ENCODE results near the gene ACOT7.
A peak's percentile ranks its signal among the peaks of the same experiment; 100 is the strongest.
"Not testable (repeated sequence)": the region's sequence is repeated elsewhere in the genome, so short reads cannot be mapped to it uniquely, and the experiment has no call there.

ACOT7 gene

DNA sequence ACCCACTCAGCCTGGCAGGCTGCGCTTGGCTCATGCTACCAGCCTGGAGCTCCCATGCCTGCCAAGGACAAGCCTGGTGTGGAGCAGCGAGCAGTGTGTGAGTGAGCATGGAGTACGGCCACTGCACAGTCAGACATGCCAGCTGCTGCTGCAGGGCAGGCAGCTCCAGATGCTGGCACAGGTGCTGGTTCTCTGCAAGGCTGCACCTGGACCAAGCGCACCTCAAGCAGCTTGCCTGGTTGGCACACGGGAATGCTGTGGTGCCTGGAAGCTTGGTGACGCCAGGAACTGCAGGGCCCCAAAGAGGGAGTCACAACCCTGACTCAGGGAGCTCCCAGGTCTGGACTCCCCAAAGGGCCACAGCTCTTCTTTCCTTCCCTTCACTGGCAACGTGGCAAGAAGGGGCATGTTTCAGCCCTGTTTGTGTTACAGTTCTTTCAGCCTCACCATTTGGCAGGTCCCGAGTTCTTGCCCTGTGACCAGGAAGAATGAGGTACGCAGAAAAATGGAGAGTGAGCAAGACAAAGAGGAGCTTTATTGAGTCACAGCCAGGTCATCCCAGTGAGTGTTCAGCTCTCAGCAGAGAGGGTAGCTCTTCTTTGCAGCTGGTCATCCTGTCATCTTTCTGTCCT is 26.1 kb downstream of the ACOT7 start:
- Mint-ChIP-seq H3K9me3 (peaks cover 14% of the 10 kb centered on the region), H3K4me3 (no peak overlapping the region), H3K4me1 (no peaks in the 10 kb centered on the region), H3K27me3 (ENCODE audit: low read depth) (peaks cover 7% of the 10 kb centered on the region), H3K36me3 (ENCODE audit: low read depth) (peaks cover 5% of the 10 kb centered on the region), H3K27ac (no peak overlapping the region)
- no peak for TF ChIP-seq CTCF (IDR thresholded peaks at IDR 0.05; ENCODE audit: unreplicated experiment in 3 of 3)

DNA sequence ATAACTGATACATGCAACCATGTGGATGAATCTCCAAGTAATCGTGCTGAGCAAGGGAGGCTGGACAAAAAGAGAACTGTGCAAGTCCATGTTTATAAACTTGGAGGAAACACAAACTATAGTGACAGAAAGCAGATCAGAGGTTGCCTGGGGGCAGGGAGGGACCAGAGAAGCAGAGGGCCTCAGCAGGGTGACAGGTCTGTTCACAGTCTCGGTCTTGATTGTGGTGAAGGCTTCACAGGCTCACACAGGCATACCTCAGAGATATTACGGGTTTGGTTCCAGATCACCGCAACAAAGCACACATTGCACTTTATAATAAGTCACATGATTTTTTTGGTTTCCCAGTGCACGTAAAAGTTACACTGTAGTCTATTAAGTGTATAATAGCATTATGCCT is 28.5 kb downstream of the ACOT7 start:
- peaks cover 9% of the 10 kb centered on the region for H3K9me3 Mint-ChIP-seq
- H3K4me3 Mint-ChIP-seq: no peak overlapping the region
- no peak for TF ChIP-seq CTCF (IDR thresholded peaks at IDR 0.05; ENCODE audit: unreplicated experiment in 3 of 3)
- H3K27me3 Mint-ChIP-seq (ENCODE audit: low read depth): peaks cover 7% of the 10 kb centered on the region
- H3K36me3 Mint-ChIP-seq (ENCODE audit: low read depth): peaks cover 5% of the 10 kb centered on the region
- H3K27ac Mint-ChIP-seq: no peak overlapping the region
- peaks cover 12% of the 10 kb centered on the region for H3K4me1 Mint-ChIP-seq

- Mint-ChIP-seq H3K4me1 (peaks cover 24% of the 10 kb centered on the region), H3K27ac (peak overlapping the region in 1 of 3 experiments; percentile 36)
- not testable (repeated sequence) for H3K4me3 Mint-ChIP-seq; H3K9me3 Mint-ChIP-seq; H3K36me3 Mint-ChIP-seq (ENCODE audit: low read depth); H3K27me3 Mint-ChIP-seq (ENCODE audit: low read depth)
- TF ChIP-seq CTCF (IDR thresholded peaks at IDR 0.05; ENCODE audit: unreplicated experiment in 3 of 3): peak; percentile 62 to 75 (median 68)
Observed at GRCh38 chr1:6363085-6363884, 30.3 kb downstream of the ACOT7 start.

DNA sequence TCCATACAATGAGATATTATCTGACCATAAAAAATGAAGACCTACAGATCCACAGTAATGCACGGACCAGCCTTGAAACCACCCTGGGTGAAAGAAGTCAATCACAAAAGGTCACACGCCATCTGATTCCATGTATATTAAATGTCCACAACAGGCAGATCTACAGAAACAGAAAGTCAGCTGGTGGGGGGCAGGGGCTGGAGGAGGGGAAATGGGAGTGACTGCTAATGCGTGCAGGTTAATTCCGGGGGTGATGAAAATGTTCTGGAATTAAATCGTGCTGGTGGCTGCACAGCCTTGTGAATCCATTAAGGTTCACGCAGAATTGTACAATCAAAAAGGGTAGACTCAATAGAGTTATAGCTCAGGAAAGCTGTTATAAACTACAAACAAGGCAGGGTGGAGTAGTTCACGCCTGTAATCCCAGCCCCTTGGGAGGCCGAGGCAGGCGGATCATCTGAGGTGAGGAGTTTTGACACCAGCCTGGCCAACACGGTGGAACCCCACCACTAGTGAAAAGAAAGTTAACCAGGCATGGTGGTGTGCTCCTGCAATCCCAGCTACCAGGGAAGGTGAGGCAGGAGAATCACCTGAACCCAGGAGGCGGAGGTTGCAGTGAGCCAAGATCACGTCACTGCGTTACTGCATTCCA is 32.3 kb downstream of the ACOT7 start:
- peaks cover 5% of the 10 kb centered on the region for H3K36me3 Mint-ChIP-seq (ENCODE audit: low read depth)
- H3K4me1 Mint-ChIP-seq: peaks cover 24% of the 10 kb centered on the region

DNA sequence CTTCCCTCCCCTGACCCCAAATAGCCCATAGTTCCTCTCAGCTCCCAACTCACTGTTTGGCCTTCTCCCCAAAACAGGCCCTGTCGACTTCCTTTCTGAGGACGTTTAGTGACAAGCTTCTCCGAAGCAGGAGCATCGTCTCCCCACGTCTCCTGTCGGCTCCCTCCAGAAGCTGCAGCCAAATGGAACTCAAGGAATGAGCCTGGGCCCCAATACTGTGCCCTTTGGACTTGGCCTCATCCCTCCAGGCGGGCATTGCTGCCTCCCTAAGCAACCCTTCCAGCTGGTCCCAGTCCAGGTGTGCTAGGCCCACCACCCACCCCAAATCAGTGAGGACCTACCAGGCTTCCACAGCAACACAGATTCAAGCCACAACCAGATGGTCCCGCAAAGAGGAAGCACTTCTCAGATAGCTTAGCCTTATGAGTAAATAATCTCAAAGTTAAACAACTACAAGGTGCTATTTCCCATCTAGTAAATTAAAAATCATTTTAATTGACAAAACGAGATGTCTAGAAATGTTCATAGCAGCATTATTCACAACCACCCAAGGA is 33.0 kb downstream of the ACOT7 start:
- no peak for TF ChIP-seq CTCF (IDR thresholded peaks at IDR 0.05; ENCODE audit: unreplicated experiment in 3 of 3)
- Mint-ChIP-seq H3K27ac (peak overlapping the region; percentile 88 to 92 (median 88)), H3K9me3 (peaks cover 9% of the 10 kb centered on the region), H3K4me1 (peaks cover 24% of the 10 kb centered on the region), H3K36me3 (ENCODE audit: low read depth) (peaks cover 5% of the 10 kb centered on the region), H3K27me3 (ENCODE audit: low read depth) (peaks cover 7% of the 10 kb centered on the region), H3K4me3 (peak overlapping the region; percentile 11 to 49 (median 34))

More for the DNA sequence above, 32.3 kb downstream of the ACOT7 start:
- peaks cover 7% of the 10 kb centered on the region for H3K27me3 Mint-ChIP-seq (ENCODE audit: low read depth)
- H3K27ac Mint-ChIP-seq: peak overlapping the region; percentile 60 to 88 (median 70)
- no peak for TF ChIP-seq CTCF (IDR thresholded peaks at IDR 0.05; ENCODE audit: unreplicated experiment in 3 of 3)
- peaks cover 9% of the 10 kb centered on the region for H3K9me3 Mint-ChIP-seq
- no peak overlapping the region for H3K4me3 Mint-ChIP-seq
